Stimulated activated CD4-positive, alpha-beta T cell treated with anti-CD3 and anti-CD28 coated beads, Interleukin-15, amount 100 ng/mL, for 1 hour (primary cell): ENCODE data around the gene TBC1D1.

Source experiments
- DNase-seq, 2 donors: peaks; one replicate each; pipeline ENCODE4 v3.0.0-alpha.2; 2020; ENCODE audit warnings: low read depth in 1 of 2, low spot score in 1 of 2

Gene TBC1D1

GRCh38 chr4:38184404-38184803 is 293.5 kb downstream of the TBC1D1 start:
- no peak for DNase-seq

DNA sequence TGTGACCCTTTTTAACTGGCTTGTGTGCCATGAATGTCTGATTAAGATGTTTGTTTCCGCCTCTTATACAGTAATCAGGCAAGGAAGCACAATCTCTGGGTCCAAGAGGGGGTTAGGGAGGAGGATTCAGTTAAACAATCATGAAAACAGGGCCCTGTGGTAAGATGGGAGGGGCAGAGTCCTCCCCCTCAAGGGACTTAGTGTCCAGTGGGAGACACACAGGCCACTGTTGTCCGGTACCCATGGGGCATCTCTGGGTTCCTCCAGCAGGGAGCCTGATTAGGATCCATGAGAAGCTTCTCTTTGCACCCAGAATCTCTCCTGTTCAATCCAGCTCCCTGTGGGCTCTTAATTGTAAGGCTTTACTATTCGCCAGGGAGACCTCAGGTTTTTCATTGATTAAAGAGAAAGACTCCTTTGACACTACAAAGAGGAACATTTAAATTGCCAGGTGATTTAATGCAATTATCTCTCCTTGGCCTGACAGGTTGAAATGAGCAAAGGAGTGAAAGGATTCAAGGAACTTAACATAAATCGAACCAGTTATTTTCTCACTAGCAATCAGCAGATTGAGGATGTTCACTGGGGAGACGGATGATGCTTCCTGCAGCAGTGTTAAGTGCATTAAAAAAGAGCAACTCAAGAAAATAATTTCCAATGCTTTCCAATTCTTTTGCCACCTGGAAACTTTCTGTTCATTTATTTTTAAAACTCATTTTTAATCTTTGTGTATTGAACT is 294.7 kb downstream of the TBC1D1 start:
- DNase-seq: no peak

DNA sequence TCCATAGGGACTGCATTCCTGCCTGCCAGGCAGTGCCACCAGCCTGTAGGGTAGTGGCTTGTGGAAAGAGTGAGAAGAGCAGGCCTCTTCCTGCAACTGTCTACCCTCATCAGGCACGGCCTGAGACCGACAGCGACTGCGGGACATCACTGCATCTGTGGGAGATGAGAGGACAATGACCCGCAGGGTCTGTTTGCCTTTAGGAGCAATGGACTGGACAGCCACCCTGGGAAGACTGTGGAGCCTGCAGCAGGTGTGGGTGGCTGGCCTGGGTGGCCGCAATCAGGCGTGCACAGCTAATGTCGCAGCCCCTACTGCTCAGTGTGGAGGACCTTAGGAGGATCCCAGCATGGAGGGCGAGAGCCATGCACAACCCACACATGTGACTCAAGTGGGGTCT is 297.3 kb downstream of the TBC1D1 start:
- no peak for DNase-seq

- no peak for DNase-seq
Observed at GRCh38 chr4:38188631-38189101, 297.8 kb downstream of the TBC1D1 start.
